Testis (tissue), 3 donors: ENCODE results near the gene HSD17B12. TPM values are rescaled to one million over a fixed set of nuclear protein-coding genes. Genes with fewer than 3 reads are reported as not detected.

Experiments
- DNase-seq: peaks from one replicate; pipeline ENCODE4 v3.0.0-alpha.2; 2019
- H3K27ac ChIP-seq, 2 donors: fragments of 200-600 bp; sonication (generic); one replicate each; pipeline ENCODE4 v1.5.1; 2019
- H3K27me3 ChIP-seq: fragments of 200-600 bp; sonication (generic); one replicate; pipeline ENCODE4 v1.5.1; 2019
- H3K36me3 ChIP-seq: fragments of 200-600 bp; sonication (generic); one replicate; pipeline ENCODE4 v1.5.1; 2017; ENCODE audit warnings: low read depth; ENCODE audit errors: missing control alignments
- H3K4me1 ChIP-seq: fragments of 200-600 bp; sonication (generic); one replicate; pipeline ENCODE4 v1.5.1; 2019
- H3K4me3 ChIP-seq, 2 donors: fragments of 200-600 bp; sonication (generic); one replicate each; pipeline ENCODE4 v1.5.1; 2017 to 2019
- H3K9me3 ChIP-seq: fragments of 200-600 bp; sonication (generic); one replicate; pipeline ENCODE4 v1.5.1; 2017
- CTCF ChIP-seq, 3 experiments: fragments of 450-650 bp in 2 of 3; fragments of 200-600 bp in 1 of 3; sonication (generic) in 1 of 3; IDR thresholded peaks; one replicate each; pipeline ENCODE4 v1.5.1; 2016 to 2019; ENCODE audit warnings: antibody characterized with exemption in 3 of 3, mild to moderate bottlenecking in 2 of 3, moderate library complexity in 1 of 3
- POLR2A ChIP-seq: fragments of 450-650 bp; IDR thresholded peaks from one replicate; pipeline ENCODE4 v1.6.1; 2017; ENCODE audit warnings: antibody characterized with exemption, mild to moderate bottlenecking, moderate library complexity
- WGBS, 2 donors: methylation state at CpG; one replicate each; pipeline ENCODE4 v1.1.5; 2018; 5-methylcytosine and 5-hydroxymethylcytosine counted together
- intact Hi-C: fragments of 100-400 bp; cut with DNase I; formaldehyde crosslinking; loops from one replicate; pipeline ENCODE4 v1.15.1; 2023; ENCODE audit warnings: low total_unique reads
- polyA plus RNA-seq: library from polyadenylated mRNA; stranded (reverse); fragments of 350-450 nt; fragmentation: Illumina TruSeq; extraction: RNeasy Lipid Tissue Mini Kit (QIAGEN cat#74804); gene quantifications from one replicate; pipeline ENCODE4 v1.2.3, GENCODE V29; 2014; ENCODE audit warnings: low read depth, low replicate concordance; ENCODE audit not compliant: insufficient read depth
- total RNA-seq, 2 donors: library from RNA; depleted of rRNA; stranded (reverse); fragments of >200 nt; gene quantifications; one replicate each; pipeline ENCODE4 v1.2.3, GENCODE V29; 2016

Gene HSD17B12
- total and polyA plus RNA-seq, 3 donors from 2014 or later: 59.6 to 113 (median 93.5) TPM

DNA sequence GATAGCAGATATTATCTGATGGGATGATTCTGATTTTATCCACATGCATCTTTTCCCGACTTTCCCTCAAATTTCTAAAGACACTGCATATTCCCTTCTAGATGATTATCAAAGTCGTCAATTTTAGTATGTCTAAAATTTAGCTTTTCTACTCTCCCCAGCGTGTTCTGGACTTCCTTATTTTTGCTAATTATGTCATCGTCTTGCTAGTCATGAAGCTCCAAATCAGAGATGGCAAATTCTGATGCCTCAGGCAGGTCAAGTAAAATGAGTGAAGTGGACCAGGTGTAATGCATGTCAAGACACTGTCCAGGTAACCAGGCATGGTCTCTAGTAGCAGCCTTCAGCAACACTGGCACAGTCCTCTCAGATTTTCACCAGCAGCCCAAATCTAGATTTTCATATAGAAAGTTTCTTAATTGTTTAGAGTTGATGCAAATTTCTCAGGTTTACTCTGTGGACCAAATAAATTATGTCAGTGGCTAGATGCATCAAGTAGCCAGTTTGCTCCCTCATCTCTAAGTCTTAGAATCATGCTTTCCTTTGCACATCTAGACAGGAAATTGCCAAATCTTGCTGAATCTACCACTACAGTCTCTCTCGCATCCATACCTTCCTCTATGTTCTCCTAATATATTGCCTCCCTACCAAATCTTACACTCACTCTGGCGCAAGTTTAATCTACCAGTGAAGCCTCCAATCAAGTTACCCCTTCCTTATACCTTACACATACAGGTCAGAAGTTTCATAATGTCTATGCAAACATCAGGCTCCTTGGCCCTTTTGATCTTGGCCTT is 10.6 kb downstream of the HSD17B12 start:
- no peak overlapping the region for H3K4me3 ChIP-seq
- TF ChIP-seq POLR2A (no peak), CTCF (IDR thresholded peaks at IDR 0.05) (no peak)
- H3K27ac ChIP-seq: no peak overlapping the region
- no peak for DNase-seq
- H3K36me3 ChIP-seq: no peaks in the 10 kb centered on the region
- 91 to 95% methylated on average over 6 of the region's 6 CpGs for WGBS, 2 donors
- H3K4me1 ChIP-seq: peaks cover 7% of the 10 kb centered on the region
- H3K27me3 ChIP-seq: no peaks in the 10 kb centered on the region
- intact Hi-C loops: no loop called here
- no peaks in the 10 kb centered on the region for H3K9me3 ChIP-seq

- 97 to 100% methylated on average over 1 of the region's 1 CpG for WGBS, 2 donors
- intact Hi-C loops: no loop called here
- Histone ChIP-seq H3K27me3 (no peaks in the 10 kb centered on the region), H3K4me1 (peaks cover 7% of the 10 kb centered on the region), H3K4me3 (no peak overlapping the region), H3K9me3 (no peaks in the 10 kb centered on the region), H3K27ac (no peak overlapping the region), H3K36me3 (no peaks in the 10 kb centered on the region)
- DNase-seq: no peak
- no peak for TF ChIP-seq POLR2A
- no peak for TF ChIP-seq CTCF (IDR thresholded peaks at IDR 0.05)
Measured at GRCh38 chr11:43691806-43692205, 11.3 kb downstream of the HSD17B12 start.

DNA sequence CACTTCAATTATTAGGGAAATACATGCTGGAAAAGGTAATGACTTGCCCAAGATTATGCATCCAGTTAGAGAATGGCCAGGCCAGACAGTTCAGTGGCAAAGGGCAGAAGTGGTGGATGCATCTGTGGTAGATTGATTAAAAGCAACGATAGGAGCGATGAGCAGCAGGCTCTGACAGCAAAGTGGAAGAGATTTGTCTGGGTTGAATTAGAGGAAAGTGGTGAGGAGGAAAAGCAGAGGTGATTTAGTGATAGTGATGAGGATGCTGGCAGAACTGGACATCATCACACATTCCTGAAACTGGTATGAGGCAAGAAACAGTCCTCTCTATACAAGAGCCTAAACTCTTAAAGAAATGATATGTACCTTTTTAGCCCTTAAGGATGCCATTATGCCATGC is 12.5 kb downstream of the HSD17B12 start:
- Histone ChIP-seq H3K9me3 (no peaks in the 10 kb centered on the region), H3K4me1 (no peaks in the 10 kb centered on the region), H3K4me3 (no peak overlapping the region), H3K27ac (no peak overlapping the region), H3K36me3 (no peaks in the 10 kb centered on the region), H3K27me3 (no peaks in the 10 kb centered on the region)
- WGBS, 2 donors: 93 to 95% methylated on average over 2 of the region's 2 CpGs
- TF ChIP-seq CTCF (IDR thresholded peaks at IDR 0.05) (no peak), POLR2A (no peak)
- intact Hi-C loops: no loop called here
- no peak for DNase-seq

GRCh38 chr11:43693731-43694130 is 13.2 kb downstream of the HSD17B12 start:
- H3K36me3 ChIP-seq: no peaks in the 10 kb centered on the region
- TF ChIP-seq POLR2A (no peak), CTCF (IDR thresholded peaks at IDR 0.05) (no peak)
- DNase-seq: no peak
- no peak overlapping the region for H3K27ac ChIP-seq
- no peaks in the 10 kb centered on the region for H3K27me3 ChIP-seq
- intact Hi-C loops: no loop called here
- no peak overlapping the region for H3K4me3 ChIP-seq
- no peaks in the 10 kb centered on the region for H3K4me1 ChIP-seq
- 56 to 79% methylated on average over 3 of the region's 3 CpGs for WGBS, 2 donors
- H3K9me3 ChIP-seq: no peaks in the 10 kb centered on the region

DNA sequence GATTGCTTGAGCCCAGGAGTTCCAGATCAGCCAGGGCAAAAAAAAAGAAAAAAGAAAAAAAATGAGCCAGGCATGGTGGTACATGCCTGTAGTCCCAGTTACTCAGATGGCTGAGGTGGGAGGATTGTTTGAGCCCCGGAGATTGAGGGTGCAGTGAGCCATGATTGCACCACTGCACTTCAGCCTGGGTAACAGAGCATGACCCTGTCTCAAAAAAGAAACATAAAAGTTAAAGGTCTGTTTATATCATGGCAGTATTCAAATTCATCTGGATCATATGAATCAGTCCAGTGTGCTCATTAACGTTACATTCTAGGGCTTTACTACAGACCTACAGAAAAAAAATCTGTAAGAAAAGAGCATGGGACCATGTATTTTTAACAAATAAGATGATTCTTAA is 13.9 kb downstream of the HSD17B12 start:
- H3K27ac ChIP-seq: no peak overlapping the region
- no peak overlapping the region for H3K4me3 ChIP-seq
- intact Hi-C loops: no loop called here
- no peak for TF ChIP-seq CTCF (IDR thresholded peaks at IDR 0.05)
- TF ChIP-seq POLR2A: no peak
- H3K4me1 ChIP-seq: no peaks in the 10 kb centered on the region
- H3K36me3 ChIP-seq: no peaks in the 10 kb centered on the region
- H3K27me3 ChIP-seq: no peaks in the 10 kb centered on the region
- no peaks in the 10 kb centered on the region for H3K9me3 ChIP-seq
- DNase-seq: no peak
- 67 to 71% methylated on average over 2 of the region's 2 CpGs for WGBS, 2 donors
